Neural cell (in vitro differentiated cells): ENCODE measurements around the gene UACA. TPM values are rescaled to one million over a fixed set of nuclear protein-coding genes. Genes with fewer than 3 reads are reported as not detected.

Experiments used
- H2AFZ ChIP-seq: fragments of 200-600, 300-800 bp; sonication (generic), shearing (Covaris generic); 2 replicates; pipeline ENCODE4 v1.6.0; 2014; ENCODE audit warnings: low read depth, mild to moderate bottlenecking, antibody characterized with exemption, low read length, moderate library complexity
- H3F3A ChIP-seq: fragments of 200-600 bp; shearing (Covaris generic); 2 replicates; pipeline ENCODE4 v1.6.1; 2016; ENCODE audit warnings: mild to moderate bottlenecking, moderate library complexity, mixed read lengths, antibody characterized with exemption, low read length; ENCODE audit not compliant: insufficient read depth, poor library complexity, severe bottlenecking
- H3K27ac ChIP-seq: fragments of 200-600, 300-800 bp; sonication (generic), shearing (Covaris generic); 2 replicates; pipeline ENCODE4 v1.5.1; 2014; ENCODE audit warnings: mild to moderate bottlenecking, low read length, moderate library complexity
- H3K27me3 ChIP-seq: fragments of 300-800, 200-600 bp; sonication (generic), shearing (Covaris generic); 2 replicates; pipeline ENCODE4 v1.6.0; 2014; ENCODE audit warnings: mild to moderate bottlenecking, low read depth, low read length, moderate library complexity; ENCODE audit not compliant: insufficient read depth
- H3K36me3 ChIP-seq: fragments of 300-800, 200-600 bp; sonication (generic), shearing (Covaris generic); 2 replicates; pipeline ENCODE4 v1.5.1; 2014; ENCODE audit warnings: mild to moderate bottlenecking, antibody characterized with exemption, low read length, moderate library complexity; ENCODE audit not compliant: insufficient read depth
- H3K4me2 ChIP-seq: fragments of 300-800, 200-600 bp; sonication (generic), shearing (Covaris generic); 2 replicates; pipeline ENCODE4 v1.6.0; 2014; ENCODE audit warnings: mild to moderate bottlenecking, low read length
- H3K4me3 ChIP-seq: fragments of 300-800, 200-600 bp; sonication (generic), shearing (Covaris generic); 2 replicates; pipeline ENCODE4 v1.5.1; 2014; ENCODE audit warnings: mild to moderate bottlenecking, low read length, moderate library complexity
- H3K79me2 ChIP-seq: fragments of 200-600 bp; shearing (Covaris generic); replicated peaks from 2 replicates; pipeline ENCODE4 v1.6.0; 2014; ENCODE audit warnings: mild to moderate bottlenecking, low read length, moderate library complexity; ENCODE audit not compliant: insufficient read depth
- H3K9ac ChIP-seq: fragments of 300-800, 200-600 bp; sonication (generic), shearing (Covaris generic); 2 replicates; pipeline ENCODE4 v1.6.1; 2016; ENCODE audit warnings: mild to moderate bottlenecking, low read length, mixed read lengths
- H3K9me2 ChIP-seq: fragments of 200-600 bp; shearing (Covaris generic); 2 replicates; pipeline ENCODE4 v1.6.1; 2016; ENCODE audit warnings: mild to moderate bottlenecking, low read length, mixed read lengths; ENCODE audit not compliant: insufficient read depth
- H3K9me3 ChIP-seq: fragments of 200-600, 300-800 bp; sonication (generic), shearing (Covaris generic); 2 replicates; pipeline ENCODE4 v1.6.1; 2016; ENCODE audit warnings: mild to moderate bottlenecking, mixed run types, low read length, moderate library complexity, mixed read lengths
- H4K20me1 ChIP-seq: fragments of 200-600 bp; shearing (Covaris generic); 2 replicates; pipeline ENCODE4 v1.6.1; 2016; ENCODE audit warnings: mild to moderate bottlenecking, mixed run types; ENCODE audit not compliant: insufficient read depth
- CTCF ChIP-seq: fragments of 450-650 bp; IDR thresholded peaks from 2 replicates; pipeline ENCODE4 v1.5.1; 2014; ENCODE audit warnings: antibody characterized with exemption, mild to moderate bottlenecking, moderate library complexity; ENCODE audit not compliant: poor library complexity, severe bottlenecking
- EP300 ChIP-seq: fragments of 450-650 bp; conservative IDR thresholded peaks from 2 replicates; pipeline ENCODE4 v1.6.1; 2014; ENCODE audit warnings: antibody characterized with exemption, mild to moderate bottlenecking, moderate library complexity; ENCODE audit not compliant: poor library complexity, severe bottlenecking
- EZH2 ChIP-seq: fragments of 200-600, 300-800 bp; shearing (Covaris generic), sonication (generic); IDR thresholded peaks from 2 replicates; pipeline ENCODE4 v1.6.1; 2014; ENCODE audit warnings: antibody characterized with exemption, low read length, borderline replicate concordance, mild to moderate bottlenecking; ENCODE audit not compliant: insufficient read depth, poor library complexity, severe bottlenecking
- MXI1 ChIP-seq: fragments of 450-650 bp; conservative IDR thresholded peaks from 2 replicates; pipeline ENCODE4 v1.6.1; 2014; ENCODE audit warnings: antibody characterized with exemption, mild to moderate bottlenecking; ENCODE audit not compliant: poor library complexity, severe bottlenecking
- POLR2AphosphoS5 ChIP-seq: IDR thresholded peaks from 2 replicates; pipeline ENCODE4 v1.6.1; 2012
- RAD21 ChIP-seq: fragments of 450-650 bp; conservative IDR thresholded peaks from 2 replicates; pipeline ENCODE4 v1.6.1; 2014; ENCODE audit warnings: antibody characterized with exemption, mild to moderate bottlenecking, moderate library complexity
- REST ChIP-seq: IDR thresholded peaks from 2 replicates; pipeline ENCODE4 v1.6.1; 2012; ENCODE audit warnings: borderline replicate concordance
- SMC3 ChIP-seq: fragments of 450-650 bp; conservative IDR thresholded peaks from 2 replicates; pipeline ENCODE4 v1.6.1; 2014; ENCODE audit warnings: antibody characterized with exemption, mild to moderate bottlenecking, moderate library complexity; ENCODE audit not compliant: poor library complexity
- TAF1 ChIP-seq: IDR thresholded peaks from 2 replicates; pipeline ENCODE4 v1.6.1; 2012; ENCODE audit warnings: low read depth
- polyA plus RNA-seq: library from polyadenylated mRNA; depleted of rRNA; stranded (reverse); fragments of >200 nt; gene quantifications from 2 replicates; pipeline ENCODE4 v1.2.3, GENCODE V29; 2014

The UACA gene
- polyA plus RNA-seq, 1 donor from 2014 or later, result 0.10 TPM

- Histone ChIP-seq H3K36me3 (no peaks in the 10 kb centered on the region), H3K9me3 (no peaks in the 10 kb centered on the region), H3K79me2 (no peaks in the 10 kb centered on the region), H3F3A (no peaks in the 10 kb centered on the region), H2AFZ (no peak overlapping the region), H3K4me2 (no peak overlapping the region), H3K27me3 (no peaks in the 10 kb centered on the region), H3K27ac (no peak overlapping the region), H3K4me3 (no peak overlapping the region), H3K9me2 (no peaks in the 10 kb centered on the region), H3K9ac (no peak overlapping the region), H4K20me1 (no peaks in the 10 kb centered on the region)
- TF ChIP-seq CTCF (peak; percentile 50), SMC3 (peak; percentile 54), RAD21 (peak; percentile 62), EZH2 (no peak)
Observed at GRCh38 chr15:70636540-70637165, 126.7 kb downstream of the UACA start.

- no peak overlapping the region for H3K4me3 ChIP-seq
- no peak overlapping the region for H3K9ac ChIP-seq
- no peaks in the 10 kb centered on the region for H3K9me3 ChIP-seq
- no peaks in the 10 kb centered on the region for H3K36me3 ChIP-seq
- no peaks in the 10 kb centered on the region for H3K9me2 ChIP-seq
- no peaks in the 10 kb centered on the region for H3F3A ChIP-seq
- no peak overlapping the region for H3K4me2 ChIP-seq
- H3K27me3 ChIP-seq, result no peaks in the 10 kb centered on the region
- H3K27ac ChIP-seq, result no peak overlapping the region
- no peak overlapping the region for H2AFZ ChIP-seq
- H3K79me2 ChIP-seq, result no peaks in the 10 kb centered on the region
- TF ChIP-seq POLR2AphosphoS5 (no peak), EZH2 (no peak), RAD21 (no peak), MXI1 (no peak), SMC3 (no peak), REST (no peak), TAF1 (no peak), CTCF (no peak), EP300 (no peak)
- no peaks in the 10 kb centered on the region for H4K20me1 ChIP-seq
Observed at GRCh38 chr15:70635895-70636294, 127.5 kb downstream of the UACA start.
